Limb (tissue), 2 donors: ENCODE measurements around the gene VEZF1.
"Not testable (repeated sequence)": the region's sequence is repeated elsewhere in the genome, so short reads cannot be mapped to it uniquely, and the experiment has no call there.

Experiments used
- DNase-seq, 2 donors: peaks; one replicate each; pipeline ENCODE4 v3.0.0-alpha.2; 2016; ENCODE audit errors: extremely low spot score in 2 of 2

The VEZF1 gene

GRCh38 chr17:57974053-57974824, 13.8 kb downstream of the VEZF1 start:
- DNase-seq, result not testable (repeated sequence)

GRCh38 chr17:57972151-57972550, 15.9 kb downstream of the VEZF1 start:
- DNase-seq, result no peak

- no peak for DNase-seq
Measured at GRCh38 chr17:57971572-57971971, 16.5 kb downstream of the VEZF1 start.

- DNase-seq, result peak in 1 of 2 donors; percentile 38
Measured at GRCh38 chr17:57970710-57971109, 17.3 kb downstream of the VEZF1 start.

- no peak for DNase-seq
Measured at GRCh38 chr17:57968456-57968855, 19.6 kb downstream of the VEZF1 start.

GRCh38 chr17:57966875-57967274, 21.2 kb downstream of the VEZF1 start:
- DNase-seq, result no peak

GRCh38 chr17:57966246-57966645, 21.8 kb downstream of the VEZF1 start:
- no peak for DNase-seq

- no peak for DNase-seq
Measured at GRCh38 chr17:57965521-57966160, 22.4 kb downstream of the VEZF1 start.

GRCh38 chr17:57963149-57963511, 24.9 kb downstream of the VEZF1 start:
- DNase-seq, result no peak

- DNase-seq, result no peak
Measured at GRCh38 chr17:57962279-57963148, 25.5 kb downstream of the VEZF1 start.

GRCh38 chr17:57959929-57960328, 28.1 kb downstream of the VEZF1 start:
- DNase-seq, result no peak

GRCh38 chr17:57958391-57958790, 29.7 kb downstream of the VEZF1 start:
- DNase-seq, result not testable (repeated sequence)

- no peak for DNase-seq
Measured at GRCh38 chr17:57957886-57958285, 30.2 kb downstream of the VEZF1 start.

- DNase-seq, result no peak
Measured at GRCh38 chr17:57957120-57957850, 30.8 kb downstream of the VEZF1 start.

GRCh38 chr17:57956291-57957119, 31.5 kb downstream of the VEZF1 start:
- DNase-seq, result no peak

GRCh38 chr17:57955183-57955931, 32.7 kb downstream of the VEZF1 start, which contains the start of gene CUEDC1:
TSS of gene CUEDC1 (minus strand) at chr17:57955412. CDS start at chr17:57885564, 69,848 bp downstream.
- peak; percentile 70 to 89 for DNase-seq

GRCh38 chr17:57954397-57955182, 33.5 kb downstream of the VEZF1 start:
- peak in 1 of 2 donors; percentile 82 for DNase-seq

- DNase-seq, result no peak
Measured at GRCh38 chr17:57953705-57954396, 34.2 kb downstream of the VEZF1 start.
